Hypothalamus (tissue), 51 donors: ENCODE data around the gene HOXC5.

Experiments
- DNase-seq, 51 donors: peaks; one replicate each; lab custom pipeline; 2025; lab: John Stamatoyannopoulos, UW

HOXC5 gene

GRCh38 chr12:54018468-54018984, 14.3 kb upstream of the HOXC5 start:
- no peak for DNase-seq

DNA sequence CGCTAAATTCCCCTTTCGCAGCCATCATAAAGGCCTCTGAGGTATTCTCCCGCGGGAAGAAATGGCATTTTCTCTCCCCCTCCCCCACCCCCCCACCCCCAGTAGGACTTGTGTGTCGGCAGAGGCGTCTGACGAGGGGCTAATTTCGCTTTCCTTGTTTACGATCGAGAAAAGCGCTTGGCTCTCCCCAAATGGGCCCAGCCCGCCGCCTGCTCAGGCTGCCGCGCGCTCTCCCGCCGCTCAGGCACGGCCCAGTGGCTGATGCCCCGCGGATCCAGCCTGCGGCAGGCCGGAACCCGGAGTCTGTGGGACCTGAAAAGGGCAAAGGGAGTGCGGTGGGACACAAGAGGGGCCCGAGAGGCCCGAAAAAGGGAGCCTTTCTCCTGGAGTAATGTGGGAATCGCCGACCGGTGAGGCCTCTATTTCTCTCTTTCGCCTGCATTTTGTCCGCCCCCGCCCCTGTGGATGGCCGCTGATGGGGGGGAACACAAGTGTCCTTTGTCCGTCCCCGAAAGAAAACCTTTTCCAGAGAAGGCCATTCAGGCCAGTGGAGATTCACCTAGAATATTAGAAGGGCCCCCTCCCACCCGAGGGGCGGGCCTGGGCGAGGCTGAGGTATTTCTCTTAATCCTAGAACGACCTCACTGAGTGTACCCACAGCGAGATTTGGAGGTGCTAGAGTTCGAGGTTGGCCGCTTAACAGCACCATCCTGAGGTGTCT, 13.6 kb upstream of the HOXC5 start:
- DNase-seq, result no peak

GRCh38 chr12:54019924-54020590, 12.8 kb upstream of the HOXC5 start:
- DNase-seq, result no peak

DNA sequence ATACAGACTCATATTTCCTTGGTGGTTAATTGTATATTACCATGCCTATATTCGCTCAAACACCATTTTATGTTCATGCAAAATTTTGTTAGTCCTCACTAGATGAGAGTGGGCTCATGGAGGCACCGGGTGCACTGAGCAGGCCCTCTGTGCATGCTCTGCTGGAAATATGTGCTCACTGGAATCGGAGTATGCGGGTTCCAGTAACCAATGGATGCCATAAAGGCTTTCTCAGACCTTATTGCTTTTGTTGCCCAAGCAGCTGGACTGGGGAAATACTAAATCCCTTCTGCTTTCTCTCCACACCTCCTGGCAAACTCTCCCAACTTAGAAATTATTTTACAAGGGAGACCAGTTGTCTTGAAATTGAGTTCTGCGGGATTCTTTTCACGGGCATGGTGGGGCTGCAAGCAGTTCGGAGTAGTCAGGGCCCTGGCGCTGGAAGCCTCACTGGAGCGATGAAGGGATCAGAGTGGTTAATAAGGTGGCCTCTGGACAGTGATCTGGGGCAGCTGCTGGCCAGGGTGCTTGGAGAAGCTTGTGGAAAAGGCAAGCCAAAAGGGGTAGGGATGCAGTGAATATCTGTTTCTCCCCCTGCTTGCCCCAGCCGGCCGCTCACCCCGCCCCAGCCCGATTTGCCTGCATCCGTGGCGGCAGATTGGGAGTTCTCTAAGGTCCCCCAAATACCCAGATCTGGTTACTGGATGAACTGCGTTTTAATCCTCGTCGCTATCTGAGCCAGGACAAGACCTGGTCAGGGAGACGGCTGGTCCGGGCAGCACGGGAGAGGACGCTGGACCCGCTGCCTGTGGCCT, 12.1 kb upstream of the HOXC5 start:
- no peak for DNase-seq

DNA sequence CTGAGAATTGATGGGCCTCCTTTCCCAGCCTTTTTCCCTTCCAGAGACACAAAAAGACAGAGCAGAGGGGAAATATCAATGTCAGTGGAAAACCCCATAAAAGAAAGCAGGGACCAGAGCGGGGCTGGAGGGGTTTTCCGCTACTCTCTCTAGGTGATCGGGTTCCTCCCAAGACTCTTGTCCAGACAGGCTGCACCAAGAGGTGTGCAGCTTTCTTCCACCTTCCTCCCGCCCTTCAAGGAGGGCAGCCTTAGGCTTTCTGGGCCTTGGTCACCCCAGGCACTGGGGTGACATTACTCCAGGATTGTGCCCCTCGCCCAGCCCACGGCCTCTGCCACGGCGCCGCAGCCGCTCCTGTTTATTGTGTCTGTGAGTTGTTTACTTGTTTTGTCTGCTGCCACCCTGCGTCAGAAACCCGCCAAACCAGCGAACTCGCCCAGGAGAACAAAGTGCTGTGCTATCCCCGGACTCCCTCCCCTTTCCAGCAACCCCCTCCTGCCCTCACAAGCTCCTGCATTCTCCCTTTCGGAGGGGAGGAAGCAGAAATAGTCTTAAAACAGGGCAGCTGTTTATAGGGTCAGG, 11.3 kb upstream of the HOXC5 start:
- DNase-seq, result no peak

- DNase-seq, result no peak
Observed at GRCh38 chr12:54022960-54023884, 9.6 kb upstream of the HOXC5 start.

- DNase-seq, result no peak
Observed at GRCh38 chr12:54024127-54024526, 8.7 kb upstream of the HOXC5 start.

DNA sequence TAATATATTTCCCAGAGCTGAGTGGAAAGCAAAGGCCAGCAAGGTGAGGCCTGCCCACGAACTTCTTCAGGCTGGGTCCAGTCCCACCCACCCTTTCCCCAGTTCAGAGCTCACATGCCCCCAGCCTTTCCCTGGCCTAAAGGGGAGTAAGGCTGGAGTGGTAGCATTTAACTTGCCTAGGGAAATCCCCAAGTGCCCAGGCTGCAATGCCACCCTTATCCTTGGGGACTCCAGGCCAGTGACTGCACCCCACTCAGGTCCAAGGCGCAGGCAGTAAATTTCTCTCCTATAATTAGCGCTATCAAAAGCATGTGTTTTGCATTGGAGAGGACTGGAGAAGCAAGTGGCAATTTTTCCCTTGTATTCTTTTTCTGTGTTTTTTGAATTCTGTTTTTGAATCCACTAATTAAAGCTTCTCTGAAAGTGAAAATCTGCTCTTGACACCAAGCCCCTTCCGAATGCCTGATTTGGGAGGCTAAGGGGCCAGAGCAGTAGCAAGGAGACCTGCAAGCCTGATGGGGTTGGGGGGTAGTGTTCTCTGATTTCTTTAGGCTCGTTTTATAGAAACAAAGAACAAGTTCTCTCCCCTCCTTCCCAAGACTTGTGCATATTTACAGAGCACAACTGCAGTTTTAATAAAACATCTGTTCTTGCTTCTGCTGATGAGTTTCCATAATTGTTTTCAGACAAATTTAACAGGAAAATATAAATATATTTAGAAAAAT, 8.1 kb upstream of the HOXC5 start:
- no peak for DNase-seq

DNA sequence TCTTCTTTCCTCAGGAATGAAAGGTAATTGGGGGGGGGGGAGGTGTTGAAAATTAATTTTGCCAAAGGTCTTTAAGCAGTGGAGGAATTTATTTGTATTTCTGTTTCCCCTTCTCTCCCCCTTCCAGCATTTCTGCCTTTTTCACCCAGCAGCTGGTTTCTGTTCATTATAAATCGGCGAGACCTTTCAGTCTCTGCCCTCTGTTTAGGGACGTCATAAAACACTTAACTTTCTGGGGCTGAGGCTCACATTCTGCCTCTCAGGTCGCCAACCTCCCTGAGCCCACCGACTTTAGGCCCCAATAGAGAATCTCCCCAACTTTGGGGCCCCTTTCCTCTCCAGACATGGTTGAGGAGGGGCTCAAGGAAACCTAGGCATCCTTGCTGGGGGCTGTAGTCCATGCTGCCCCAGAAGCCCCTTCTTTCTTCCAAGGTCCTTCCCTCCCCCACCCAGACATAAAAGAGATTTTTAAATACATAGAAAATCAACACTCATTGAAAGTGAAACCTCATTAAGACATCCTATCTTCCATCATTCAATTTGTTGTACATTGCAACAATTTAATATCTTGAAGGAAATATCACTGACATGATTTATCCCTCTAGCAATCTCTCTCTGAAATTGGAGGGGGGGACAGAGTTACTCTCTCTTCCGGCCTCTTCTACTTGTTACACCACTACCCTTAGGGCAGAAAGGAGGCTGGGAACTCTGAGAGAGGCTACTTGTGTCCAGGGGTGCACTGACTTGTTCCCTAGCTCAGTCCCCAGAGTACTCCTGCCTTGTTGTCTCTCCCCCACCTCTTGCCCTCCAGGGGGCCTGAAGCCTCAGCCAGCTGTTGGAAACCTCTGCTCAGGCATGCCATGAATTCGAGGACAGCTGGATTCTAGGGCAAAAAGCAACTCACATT, 7.1 kb upstream of the HOXC5 start:
- DNase-seq, result no peak

DNA sequence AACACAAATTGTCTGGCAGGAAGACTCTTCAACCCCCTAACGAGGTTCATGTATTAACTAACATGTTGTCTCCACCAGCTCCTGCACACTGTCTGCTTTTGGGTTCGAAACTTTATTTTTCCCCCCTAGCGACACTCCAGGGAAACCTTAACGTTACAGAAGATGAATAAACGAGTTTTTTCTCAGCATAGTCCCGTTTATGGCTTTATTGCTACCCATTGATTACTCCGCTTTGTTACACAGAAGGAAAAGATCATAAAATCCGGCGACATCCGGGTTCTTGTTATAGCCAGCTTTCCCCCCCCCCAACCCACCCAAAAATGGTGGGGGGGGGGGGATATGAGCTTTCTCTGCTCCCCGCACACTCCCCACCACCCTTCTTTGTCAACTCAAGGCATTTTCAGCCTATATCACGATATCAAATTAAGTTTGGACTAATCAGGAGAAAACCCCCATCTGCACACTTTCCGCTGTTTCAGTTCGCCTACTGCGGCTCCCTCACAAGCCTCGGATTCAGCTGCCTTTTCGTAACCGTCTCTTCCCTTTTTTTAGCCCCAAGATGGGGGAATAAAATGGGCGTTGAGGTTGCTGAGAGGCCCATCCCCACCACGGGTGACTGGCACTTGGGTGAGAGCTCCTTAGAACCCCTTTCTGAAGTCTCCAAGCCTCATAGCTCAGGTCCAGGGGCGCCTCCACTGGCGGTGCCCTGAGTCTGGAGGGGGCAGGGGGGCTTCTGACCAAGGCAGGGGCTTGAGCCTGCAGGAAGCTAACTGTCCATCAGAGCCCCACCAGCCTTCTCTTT, 6.0 kb upstream of the HOXC5 start:
- no peak for DNase-seq

GRCh38 chr12:54027442-54027786, 5.4 kb upstream of the HOXC5 start:
- DNase-seq, result no peak

- DNase-seq, result no peak
Observed at GRCh38 chr12:54028314-54029201, 4.3 kb upstream of the HOXC5 start, which contains the start of gene HOXC6. Gene HOXC6 (plus strand): TSS chr12:54028440. CDS start chr12:54028522, 82 bp downstream.

DNA sequence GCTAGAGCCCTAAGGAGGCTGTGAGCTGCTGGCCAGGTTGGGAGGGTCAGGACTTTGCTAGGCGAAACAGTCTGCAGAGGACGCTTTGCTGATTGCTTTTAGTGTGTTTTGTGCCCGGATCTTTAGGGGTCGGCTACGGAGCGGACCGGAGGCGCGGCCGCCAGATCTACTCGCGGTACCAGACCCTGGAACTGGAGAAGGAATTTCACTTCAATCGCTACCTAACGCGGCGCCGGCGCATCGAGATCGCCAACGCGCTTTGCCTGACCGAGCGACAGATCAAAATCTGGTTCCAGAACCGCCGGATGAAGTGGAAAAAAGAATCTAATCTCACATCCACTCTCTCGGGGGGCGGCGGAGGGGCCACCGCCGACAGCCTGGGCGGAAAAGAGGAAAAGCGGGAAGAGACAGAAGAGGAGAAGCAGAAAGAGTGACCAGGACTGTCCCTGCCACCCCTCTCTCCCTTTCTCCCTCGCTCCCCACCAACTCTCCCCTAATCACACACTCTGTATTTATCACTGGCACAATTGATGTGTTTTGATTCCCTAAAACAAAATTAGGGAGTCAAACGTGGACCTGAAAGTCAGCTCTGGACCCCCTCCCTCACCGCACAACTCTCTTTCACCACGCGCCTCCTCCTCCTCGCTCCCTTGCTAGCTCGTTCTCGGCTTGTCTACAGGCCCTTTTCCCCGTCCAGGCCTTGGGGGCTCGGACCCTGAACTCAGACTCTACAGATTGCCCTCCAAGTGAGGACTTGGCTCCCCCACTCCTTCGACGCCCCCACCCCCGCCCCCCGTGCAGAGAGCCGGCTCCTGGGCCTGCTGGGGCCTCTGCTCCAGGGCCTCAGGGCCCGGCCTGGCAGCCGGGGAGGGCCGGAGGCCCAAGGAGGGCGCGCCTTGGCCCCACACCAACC, 3.1 kb upstream of the HOXC5 start:
- DNase-seq, result no peak

DNA sequence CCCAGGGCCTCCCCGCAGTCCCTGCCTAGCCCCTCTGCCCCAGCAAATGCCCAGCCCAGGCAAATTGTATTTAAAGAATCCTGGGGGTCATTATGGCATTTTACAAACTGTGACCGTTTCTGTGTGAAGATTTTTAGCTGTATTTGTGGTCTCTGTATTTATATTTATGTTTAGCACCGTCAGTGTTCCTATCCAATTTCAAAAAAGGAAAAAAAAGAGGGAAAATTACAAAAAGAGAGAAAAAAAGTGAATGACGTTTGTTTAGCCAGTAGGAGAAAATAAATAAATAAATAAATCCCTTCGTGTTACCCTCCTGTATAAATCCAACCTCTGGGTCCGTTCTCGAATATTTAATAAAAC, 2.4 kb upstream of the HOXC5 start:
- no peak for DNase-seq

- DNase-seq, result no peak
Observed at GRCh38 chr12:54030889-54031471, 1.9 kb upstream of the HOXC5 start.
